DND-41 (cell line): ENCODE measurements around the gene PELI2.

Source experiments
- ATAC-seq: fragments of 200-7000 bp; cut with Tn5 transposase; 3 replicates; pipeline ENCODE4 v1.9.1; 2021; ENCODE audit warnings: low read depth; ENCODE audit not compliant: insufficient read depth
- DNase-seq: peaks from one replicate; pipeline ENCODE4 v3.0.0-alpha.2; 2020
- H2AFZ ChIP-seq: 2 replicates; pipeline ENCODE4 v1.6.0; 2012; ENCODE audit warnings: low read depth, low read length
- H3K27ac ChIP-seq: 2 replicates; pipeline ENCODE4 v1.5.1; 2012; ENCODE audit warnings: low read length, inconsistent platforms
- H3K27me3 ChIP-seq: fragments of 200-600 bp; sonication (generic); 2 replicates; pipeline ENCODE4 v1.6.0; 2012; ENCODE audit warnings: low read length, mild to moderate bottlenecking, inconsistent platforms; ENCODE audit not compliant: insufficient read depth, poor library complexity
- H3K36me3 ChIP-seq: 2 replicates; pipeline ENCODE4 v1.5.1; 2012; ENCODE audit warnings: low read length, inconsistent platforms; ENCODE audit not compliant: insufficient read depth
- H3K4me1 ChIP-seq: 2 replicates; pipeline ENCODE4 v1.5.1; 2012; ENCODE audit warnings: mild to moderate bottlenecking, low read length; ENCODE audit not compliant: insufficient read depth
- H3K4me2 ChIP-seq: 2 replicates; pipeline ENCODE4 v1.6.0; 2012; ENCODE audit warnings: mild to moderate bottlenecking, moderate library complexity, low read length, inconsistent platforms; ENCODE audit not compliant: insufficient read depth
- H3K4me3 ChIP-seq, 2 experiments: fragments of 200-600 bp in 1 of 2; shearing (Covaris generic) in 1 of 2; 2 replicates each; pipeline ENCODE4 v1.5.1; 2012 to 2016; ENCODE audit warnings: inconsistent platforms in 2 of 2, low read length in 2 of 2, mild to moderate bottlenecking in 2 of 2, low read depth in 1 of 2, moderate library complexity in 1 of 2
- H3K79me2 ChIP-seq: 2 replicates; pipeline ENCODE4 v1.6.0; 2012; ENCODE audit warnings: low read length, inconsistent platforms; ENCODE audit not compliant: insufficient read depth
- H3K9ac ChIP-seq: 2 replicates; pipeline ENCODE4 v1.6.0; 2012; ENCODE audit warnings: low read depth, mild to moderate bottlenecking, inconsistent platforms, low read length, moderate library complexity
- H3K9me3 ChIP-seq: 2 replicates; pipeline ENCODE4 v1.5.1; 2012; ENCODE audit warnings: low read length, moderate library complexity, mild to moderate bottlenecking, inconsistent platforms; ENCODE audit not compliant: insufficient read depth, severe bottlenecking
- H4K20me1 ChIP-seq: 2 replicates; pipeline ENCODE4 v1.6.0; 2012; ENCODE audit warnings: low read length; ENCODE audit not compliant: insufficient read depth
- EZH2 ChIP-seq: IDR thresholded peaks from 3 replicates; pipeline ENCODE4 v1.6.1; 2012; ENCODE audit warnings: borderline replicate concordance, low read depth, mild to moderate bottlenecking, moderate library complexity, low read length, inconsistent platforms; ENCODE audit not compliant: severe bottlenecking
- TF ChIP-seq, protein P1 (sequence below): IDR thresholded peaks from 2 replicates; pipeline ENCODE4 v1.5.1; 2012; ENCODE audit warnings: borderline replicate concordance, low read length, moderate library complexity, mild to moderate bottlenecking; ENCODE audit not compliant: poor library complexity, severe bottlenecking; ENCODE audit errors: extremely low read depth

Gene PELI2

GRCh38 chr14:56098021-56098420 is 20.2 kb upstream of the PELI2 start:
- H2AFZ ChIP-seq, result no peak overlapping the region
- no peak overlapping the region for H3K9ac ChIP-seq
- no peaks in the 10 kb centered on the region for H4K20me1 ChIP-seq
- H3K79me2 ChIP-seq, result no peaks in the 10 kb centered on the region
- peaks cover 4% of the 10 kb centered on the region for H3K9me3 ChIP-seq
- no peaks in the 10 kb centered on the region for H3K36me3 ChIP-seq
- no peak overlapping the region for H3K4me2 ChIP-seq
- TF ChIP-seq, protein P1, sequence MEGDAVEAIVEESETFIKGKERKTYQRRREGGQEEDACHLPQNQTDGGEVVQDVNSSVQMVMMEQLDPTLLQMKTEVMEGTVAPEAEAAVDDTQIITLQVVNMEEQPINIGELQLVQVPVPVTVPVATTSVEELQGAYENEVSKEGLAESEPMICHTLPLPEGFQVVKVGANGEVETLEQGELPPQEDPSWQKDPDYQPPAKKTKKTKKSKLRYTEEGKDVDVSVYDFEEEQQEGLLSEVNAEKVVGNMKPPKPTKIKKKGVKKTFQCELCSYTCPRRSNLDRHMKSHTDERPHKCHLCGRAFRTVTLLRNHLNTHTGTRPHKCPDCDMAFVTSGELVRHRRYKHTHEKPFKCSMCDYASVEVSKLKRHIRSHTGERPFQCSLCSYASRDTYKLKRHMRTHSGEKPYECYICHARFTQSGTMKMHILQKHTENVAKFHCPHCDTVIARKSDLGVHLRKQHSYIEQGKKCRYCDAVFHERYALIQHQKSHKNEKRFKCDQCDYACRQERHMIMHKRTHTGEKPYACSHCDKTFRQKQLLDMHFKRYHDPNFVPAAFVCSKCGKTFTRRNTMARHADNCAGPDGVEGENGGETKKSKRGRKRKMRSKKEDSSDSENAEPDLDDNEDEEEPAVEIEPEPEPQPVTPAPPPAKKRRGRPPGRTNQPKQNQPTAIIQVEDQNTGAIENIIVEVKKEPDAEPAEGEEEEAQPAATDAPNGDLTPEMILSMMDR, result no peak
- TF ChIP-seq EZH2, result no peak
- ATAC-seq (no peak), DNase-seq (no peak)
- no peaks in the 10 kb centered on the region for H3K4me1 ChIP-seq
- no peak overlapping the region for H3K4me3 ChIP-seq
- H3K27me3 ChIP-seq, result no peaks in the 10 kb centered on the region
- H3K27ac ChIP-seq, result no peak overlapping the region

- H3K36me3 ChIP-seq, result no peaks in the 10 kb centered on the region
- no peak overlapping the region for H3K4me2 ChIP-seq
- no peaks in the 10 kb centered on the region for H3K4me1 ChIP-seq
- no peak overlapping the region for H2AFZ ChIP-seq
- no peak overlapping the region for H3K9ac ChIP-seq
- no peaks in the 10 kb centered on the region for H4K20me1 ChIP-seq
- H3K9me3 ChIP-seq, result peaks cover 4% of the 10 kb centered on the region
- no peaks in the 10 kb centered on the region for H3K27me3 ChIP-seq
- TF ChIP-seq, protein P1, result no peak
- TF ChIP-seq EZH2, result no peak
- ATAC-seq, result no peak
- H3K4me3 ChIP-seq, result no peak overlapping the region
- no peak overlapping the region for H3K27ac ChIP-seq
- H3K79me2 ChIP-seq, result no peaks in the 10 kb centered on the region
- no peak for DNase-seq
Observed at GRCh38 chr14:56099081-56099797, 19.0 kb upstream of the PELI2 start.

DNA sequence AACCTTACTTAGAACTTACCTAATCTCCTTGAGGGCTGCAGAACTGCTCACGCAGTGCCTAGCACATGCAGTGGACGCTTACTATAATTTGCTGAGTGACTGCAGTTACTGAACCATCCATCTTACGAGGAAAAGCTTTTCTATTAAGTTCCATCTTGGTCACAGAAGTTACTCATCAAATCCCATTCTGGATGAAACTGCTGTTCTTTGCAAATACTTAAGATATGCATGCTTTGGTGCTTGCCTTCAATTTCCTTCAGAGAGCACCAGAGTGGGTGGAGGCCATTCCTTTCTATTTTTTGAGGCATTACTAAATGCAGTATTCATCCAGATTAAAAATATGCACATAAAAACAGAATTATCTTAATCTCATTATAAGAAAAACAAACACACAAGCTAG is 17.7 kb upstream of the PELI2 start:
- Histone ChIP-seq H2AFZ (no peak overlapping the region), H3K9ac (no peak overlapping the region), H3K4me1 (no peaks in the 10 kb centered on the region), H4K20me1 (no peaks in the 10 kb centered on the region), H3K27me3 (no peaks in the 10 kb centered on the region), H3K4me2 (no peak overlapping the region), H3K27ac (no peak overlapping the region), H3K79me2 (no peaks in the 10 kb centered on the region), H3K36me3 (no peaks in the 10 kb centered on the region), H3K9me3 (peaks cover 3% of the 10 kb centered on the region), H3K4me3 (no peak overlapping the region)
- DNase-seq, result no peak
- ATAC-seq, result no peak
- TF ChIP-seq EZH2, result no peak
- TF ChIP-seq, protein P1, result no peak
